Loucy (cell line): Measurements from ENCODE around the gene MYO1H.

Source experiments
- CTCF ChIP-seq: fragments of 200-600 bp; sonication (generic); conservative IDR thresholded peaks from 2 replicates; pipeline ENCODE4 v1.5.1; 2014; ENCODE audit warnings: mild to moderate bottlenecking, antibody characterized with exemption, low read length
- EZH2phosphoT487 ChIP-seq: fragments of 200-600 bp; IDR thresholded peaks from 2 replicates; pipeline ENCODE4 v1.6.1; 2018; ENCODE audit warnings: antibody characterized with exemption, mild to moderate bottlenecking, moderate library complexity, borderline replicate concordance

- TF ChIP-seq CTCF (peak; percentile 83), EZH2phosphoT487 (no peak)
Measured at GRCh38 chr12:109387425-109388166, 39.9 kb downstream of the MYO1H start.
